Body of pancreas (tissue), 4 donors: ENCODE measurements around the gene RBM26. TPM values are rescaled to one million over a fixed set of nuclear protein-coding genes. Genes with fewer than 3 reads are reported as not detected.

ENCODE experiments used
- ATAC-seq: fragments of 150-250 bp; one replicate; pipeline ENCODE4 v1.9.1; 2016
- DNase-seq, 4 donors: peaks; one replicate each; pipeline ENCODE4 v3.0.0-alpha.2; 2019
- H3K27ac ChIP-seq, 4 donors: fragments of 200-600 bp; sonication (generic); 1 replicate in 3 of 4; 2 replicates in 1 of 4; pipeline versions ENCODE4 v1.5.1 to v1.6.1; 2016 to 2019; ENCODE audit warnings: mild to moderate bottlenecking in 1 of 4, mixed read lengths in 1 of 4, moderate library complexity in 1 of 4
- H3K27me3 ChIP-seq, 2 donors: fragments of 200-600 bp; sonication (generic); one replicate each; pipeline ENCODE4 v1.6.0; 2016; ENCODE audit warnings: mild to moderate bottlenecking in 1 of 2
- H3K36me3 ChIP-seq, 2 donors: fragments of 200-600 bp; sonication (generic); replicated peaks in 1 of 2; 2 replicates each; pipeline ENCODE4 v1.5.1; 2016; ENCODE audit warnings: low read depth in 2 of 2; ENCODE audit not compliant: insufficient read depth in 1 of 2
- H3K4me1 ChIP-seq: fragments of 200-600 bp; sonication (generic); one replicate; pipeline ENCODE4 v1.6.0; 2016
- H3K4me3 ChIP-seq, 2 donors: fragments of 200-600 bp; sonication (generic); 1 replicate in 1 of 2; 2 replicates in 1 of 2; pipeline ENCODE4 v1.5.1; 2016 to 2019
- H3K9me3 ChIP-seq, 3 donors: fragments of 200-600 bp; sonication (generic); 1 replicate in 2 of 3; 2 replicates in 1 of 3; pipeline ENCODE4 v1.5.1; 2016
- CTCF ChIP-seq, 7 experiments: fragments of 450-650 bp in 4 of 7; fragments of 200-600 bp in 3 of 7; sonication (generic) in 3 of 7; IDR thresholded peaks; one replicate each; pipeline ENCODE4 v1.5.1; 2016 to 2019; ENCODE audit warnings: antibody characterized with exemption in 7 of 7
- POLR2A ChIP-seq, 3 donors: fragments of 450-650 bp; IDR thresholded peaks; one replicate each; pipeline ENCODE4 v1.6.1; 2016; ENCODE audit warnings: antibody characterized with exemption in 3 of 3, mild to moderate bottlenecking in 2 of 3
- WGBS, 2 donors: methylation state at CpG; one replicate each; pipeline ENCODE4 v1.1.5; 2017; 5-methylcytosine and 5-hydroxymethylcytosine counted together
- intact Hi-C: fragments of 100-400 bp; cut with DNase I; formaldehyde crosslinking; loops from one replicate; pipeline ENCODE4 v1.15.1; 2023
- total RNA-seq, 2 donors: library from RNA; depleted of rRNA; stranded (reverse); fragments of >200 nt; gene quantifications; one replicate each; pipeline ENCODE4 v1.1.0, GENCODE V29; 2016

Gene RBM26
- total RNA-seq, 2 donors from 2014 or later = 32.3 to 38.1 TPM

DNA sequence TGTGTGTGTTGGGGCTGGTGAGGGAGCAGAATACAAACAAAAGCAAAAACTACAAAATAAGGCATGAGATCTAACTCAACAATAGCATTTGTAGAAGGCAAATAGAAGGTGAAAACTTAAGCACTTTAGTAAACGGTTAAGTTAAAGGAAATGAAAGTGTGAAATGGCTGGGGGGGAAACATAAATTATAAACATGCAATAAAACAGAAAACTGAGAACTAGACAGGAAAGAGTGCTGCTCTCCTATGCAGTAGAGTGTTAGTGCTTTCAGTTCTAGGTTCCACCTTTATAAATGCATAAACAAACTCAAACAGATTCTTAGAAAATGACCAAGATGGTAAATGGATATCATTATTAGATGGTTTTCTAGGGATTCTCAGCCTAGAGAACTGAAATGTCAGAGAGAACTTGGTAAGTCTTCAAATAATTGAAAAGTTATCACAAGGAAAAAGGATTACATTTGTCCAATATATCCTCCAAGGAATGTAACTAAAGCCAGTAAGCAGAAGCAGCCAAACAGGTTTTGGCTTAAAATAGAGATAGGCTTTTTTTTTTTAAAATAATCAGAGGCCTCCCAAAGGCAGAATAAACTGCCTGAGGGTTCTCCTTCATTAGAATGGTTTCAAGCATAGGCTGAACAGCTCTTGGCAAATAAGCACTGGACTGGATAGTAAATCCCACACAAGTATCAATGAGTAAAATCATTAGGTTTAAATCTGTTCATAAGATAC, 23.3 kb downstream of the RBM26 start:
- intact Hi-C loops = no loop called here
- peaks cover 15% of the 10 kb centered on the region for H3K4me1 ChIP-seq
- WGBS, 2 donors = 50 to 65% methylated on average over 1 of the region's 1 CpG

DNA sequence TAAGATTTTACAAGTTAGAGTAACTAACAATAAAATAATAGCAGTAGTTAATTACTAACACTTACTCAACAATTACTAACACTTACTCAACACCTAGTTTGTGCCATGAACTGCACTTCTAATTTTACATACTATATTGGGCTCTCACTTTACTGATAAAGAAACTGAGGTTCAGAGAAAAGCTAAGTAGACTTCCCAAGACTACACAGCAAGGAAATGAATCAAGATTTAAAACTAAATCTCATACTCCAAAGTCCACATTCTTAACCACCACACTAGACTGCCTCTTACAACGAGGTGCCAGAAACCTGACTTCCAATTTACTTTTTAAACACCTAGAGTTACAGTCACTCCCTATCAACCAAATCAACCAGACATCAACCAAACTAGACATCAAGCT, 25.1 kb downstream of the RBM26 start:
- 22 to 24% methylated on average over 1 of the region's 1 CpG for WGBS, 2 donors
- TF ChIP-seq CTCF (IDR thresholded peaks at IDR 0.05) (no peak), POLR2A (IDR thresholded peaks at IDR 0.05) (no peak)
- Histone ChIP-seq H3K36me3 (peaks cover 5 to 11% of the 10 kb centered on the region in 2 donors), H3K27me3 (no peaks in the 10 kb centered on the region), H3K27ac (no peak overlapping the region), H3K4me3 (no peak overlapping the region), H3K4me1 (peaks cover 15% of the 10 kb centered on the region), H3K9me3 (no peaks in the 10 kb centered on the region)
- intact Hi-C loops = no loop called here
- peak; percentile 40 for ATAC-seq
- no peak for DNase-seq

More for the DNA sequence above, 23.3 kb downstream of the RBM26 start:
- no peak overlapping the region for H3K27ac ChIP-seq
- no peaks in the 10 kb centered on the region for H3K27me3 ChIP-seq
- DNase-seq (no peak), ATAC-seq (peak; percentile 42)
- peaks cover 0 to 3% of the 10 kb centered on the region in 2 donors for H3K36me3 ChIP-seq
- no peak overlapping the region for H3K4me3 ChIP-seq
- no peaks in the 10 kb centered on the region for H3K9me3 ChIP-seq
- TF ChIP-seq POLR2A (IDR thresholded peaks at IDR 0.05) (no peak), CTCF (IDR thresholded peaks at IDR 0.05) (no peak)

DNA sequence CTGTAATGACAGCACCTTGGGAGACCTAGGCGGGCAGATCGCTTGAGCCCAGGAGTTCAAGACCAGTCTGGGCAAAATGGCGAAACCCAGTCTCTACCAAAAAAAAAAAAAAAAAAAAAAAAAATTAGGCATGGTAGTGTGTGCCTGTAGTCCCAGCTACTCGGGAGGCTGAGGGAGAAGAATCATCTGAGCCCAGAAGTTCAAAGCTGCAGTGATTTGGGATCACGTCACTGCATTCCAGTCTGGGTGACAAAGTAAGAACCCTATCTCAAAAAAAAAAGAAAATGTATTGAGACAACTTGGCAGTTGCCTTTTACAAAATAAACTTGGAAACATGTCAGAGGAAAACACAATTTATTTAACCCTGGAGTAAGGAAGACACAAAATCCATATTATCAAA, 26.8 kb downstream of the RBM26 start:
- TF ChIP-seq CTCF (IDR thresholded peaks at IDR 0.05) (no peak), POLR2A (IDR thresholded peaks at IDR 0.05) (no peak)
- Histone ChIP-seq H3K4me3 (no peak overlapping the region), H3K27me3 (no peaks in the 10 kb centered on the region), H3K36me3 (peaks cover 8 to 14% of the 10 kb centered on the region in 2 donors), H3K27ac (no peak overlapping the region), H3K9me3 (no peaks in the 10 kb centered on the region), H3K4me1 (peaks cover 15% of the 10 kb centered on the region)
- WGBS, 2 donors = 71 to 86% methylated on average over 5 of the region's 5 CpGs
- intact Hi-C loops = no loop called here
- ATAC-seq (no peak), DNase-seq (no peak)

DNA sequence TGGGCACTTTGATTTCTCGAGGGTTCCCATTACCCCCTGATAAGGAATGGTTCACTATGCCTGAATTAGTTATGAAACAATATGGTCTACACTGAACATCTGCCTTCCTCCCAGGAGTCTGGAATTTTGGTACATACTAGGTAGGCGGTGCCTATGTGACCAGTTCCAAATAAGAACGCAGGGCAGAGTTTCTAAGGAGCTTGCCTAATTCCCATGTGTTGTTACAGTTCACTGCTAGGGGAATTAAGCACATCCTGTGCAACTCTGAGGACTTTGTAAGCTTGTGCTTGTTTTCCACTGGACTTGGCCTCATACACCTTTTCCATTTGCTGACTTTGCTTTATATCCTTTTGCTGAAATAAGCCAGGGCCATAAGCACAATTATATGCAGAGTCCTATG, 29.2 kb downstream of the RBM26 start:
- Histone ChIP-seq H3K27me3 (no peaks in the 10 kb centered on the region), H3K4me1 (peaks cover 10% of the 10 kb centered on the region), H3K4me3 (no peak overlapping the region), H3K9me3 (no peaks in the 10 kb centered on the region), H3K27ac (no peak overlapping the region), H3K36me3 (peaks cover 8 to 14% of the 10 kb centered on the region in 2 donors)
- no peak for ATAC-seq
- intact Hi-C loops = no loop called here
- no peak for DNase-seq
- no peak for TF ChIP-seq CTCF (IDR thresholded peaks at IDR 0.05)
- no peak for TF ChIP-seq POLR2A (IDR thresholded peaks at IDR 0.05)
- 58 to 65% methylated on average over 3 of the region's 3 CpGs for WGBS, 2 donors

DNA sequence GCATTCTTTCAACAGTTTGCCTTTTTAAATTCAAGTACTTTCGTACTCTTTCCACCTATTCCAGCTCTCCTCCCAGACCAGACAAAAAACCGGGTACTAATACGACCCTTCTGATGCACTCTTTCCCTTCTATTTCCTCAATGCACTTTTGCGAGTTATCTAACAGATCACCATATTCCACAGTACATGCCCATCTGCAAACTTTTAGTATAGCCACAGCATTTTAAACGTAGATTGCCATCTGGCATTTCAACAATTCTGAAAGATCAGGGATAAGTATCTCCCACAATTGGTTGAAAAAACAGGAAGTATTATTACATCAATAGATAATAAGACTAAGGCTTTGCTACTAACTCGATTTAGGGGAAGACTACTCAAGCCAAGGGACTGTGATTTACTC, 31.5 kb downstream of the RBM26 start:
- no peak overlapping the region for H3K4me3 ChIP-seq
- no peak for ATAC-seq
- no peak for DNase-seq
- H3K4me1 ChIP-seq = no peaks in the 10 kb centered on the region
- no peaks in the 10 kb centered on the region for H3K27me3 ChIP-seq
- intact Hi-C loops = no loop called here
- TF ChIP-seq POLR2A (IDR thresholded peaks at IDR 0.05) (no peak), CTCF (IDR thresholded peaks at IDR 0.05) (no peak)
- H3K9me3 ChIP-seq = no peaks in the 10 kb centered on the region
- 84 to 93% methylated on average over 6 of the region's 6 CpGs for WGBS, 2 donors
- no peak overlapping the region for H3K27ac ChIP-seq
- peaks cover 8 to 25% of the 10 kb centered on the region in 2 donors for H3K36me3 ChIP-seq
